G401 (cell line): ENCODE data around the gene TMEM150A. TPM values are rescaled to one million over a fixed set of nuclear protein-coding genes. Genes with fewer than 3 reads are reported as not detected.

Source experiments
- DNase-seq: peaks from one replicate; pipeline ENCODE4 v3.0.0-alpha.2; 2015; ENCODE audit warnings: low spot score
- in situ Hi-C: cut with HindIII; loops from 2 replicates; pipeline ENCODE4 v1.10.0; 2016; ENCODE audit warnings: low sequenced_read_pairs, mixed read lengths
- total RNA-seq: library from RNA; depleted of rRNA; stranded (reverse); fragments of >200 nt; shearing (Covaris generic); gene quantifications from 2 replicates; pipeline ENCODE4 v1.2.3, GENCODE V29; 2014; rRNA removed

Gene TMEM150A
- total RNA-seq, 1 experiment from 2014 or later = 20.7 TPM

GRCh38 chr2:85549095-85549494 is 53.4 kb downstream of the TMEM150A start:
- in situ Hi-C loops = no loop called here
- DNase-seq = no peak

- in situ Hi-C loops = no loop called here
- DNase-seq = no peak
Observed at GRCh38 chr2:85548608-85548900, 53.9 kb downstream of the TMEM150A start.

Other genes with a start within 250 kb of the TMEM150A start
- gene RETSAT, start 248.2 kb downstream of the TMEM150A start, total RNA-seq = 32.1 and 39.6 TPM in 2 replicates
- 11.0 and 11.2 TPM in 2 replicates for gene ELMOD3, start 247.9 kb downstream of the TMEM150A start, total RNA-seq
- gene CAPG, start 192.3 kb downstream of the TMEM150A start, total RNA-seq = 1.0 and 5.3 TPM in 2 replicates
- gene SH2D6, start 184.0 kb downstream of the TMEM150A start, total RNA-seq = not detected in 2 replicates
- gene MAT2A, start 63.5 kb downstream of the TMEM150A start, total RNA-seq = 68.1 and 85.2 TPM in 2 replicates
- gene GGCX, start 41.2 kb downstream of the TMEM150A start, total RNA-seq = 27.0 and 28.4 TPM in 2 replicates
- 69.9 and 73.2 TPM in 2 replicates for gene VAMP8, start 25.1 kb downstream of the TMEM150A start, total RNA-seq
- 0.85 and 1.9 TPM in 2 replicates for gene VAMP5, start 18.3 kb downstream of the TMEM150A start, total RNA-seq
- 130 and 155 TPM in 2 replicates for gene RNF181, start 7.0 kb downstream of the TMEM150A start, total RNA-seq
- gene C2orf68, start 9.4 kb upstream of the TMEM150A start, total RNA-seq = 34.0 and 34.3 TPM in 2 replicates
- 122 and 141 TPM in 2 replicates for gene USP39, start 13.5 kb upstream of the TMEM150A start, total RNA-seq
- not detected in 2 replicates for gene SFTPB, start 65.5 kb upstream of the TMEM150A start, total RNA-seq
- not detected in 2 replicates for gene GNLY, start 91.7 kb upstream of the TMEM150A start, total RNA-seq
- 18.9 and 25.8 TPM in 2 replicates for gene ATOH8, start 151.3 kb upstream of the TMEM150A start, total RNA-seq